IPS-11a (cell line): ENCODE measurements around the gene CSMD2.

ENCODE experiments used
- H3K4me3 ChIP-seq: one replicate; pipeline ENCODE4 v1.5.1; 2013; ENCODE audit warnings: low read depth, low read length, control low read depth

CSMD2 gene

GRCh38 chr1:33971018-33971710 lies 193.9 kb downstream of the CSMD2 start:
- H3K4me3 ChIP-seq: no peak overlapping the region

GRCh38 chr1:33970148-33970825 lies 194.7 kb downstream of the CSMD2 start:
- H3K4me3 ChIP-seq: no peak overlapping the region

GRCh38 chr1:33966346-33967141 lies 198.5 kb downstream of the CSMD2 start:
- H3K4me3 ChIP-seq: no peak overlapping the region

GRCh38 chr1:33965086-33965485 lies 199.9 kb downstream of the CSMD2 start:
- H3K4me3 ChIP-seq: no peak overlapping the region

- no peak overlapping the region for H3K4me3 ChIP-seq
These were observed 203.0 kb downstream of the CSMD2 start for GRCh38 chr1:33962061-33962460.

- no peak overlapping the region for H3K4me3 ChIP-seq
These were observed 204.7 kb downstream of the CSMD2 start for GRCh38 chr1:33960188-33960895.

GRCh38 chr1:33957854-33958253 lies 207.2 kb downstream of the CSMD2 start:
- no peak overlapping the region for H3K4me3 ChIP-seq

GRCh38 chr1:33955096-33955495 lies 209.9 kb downstream of the CSMD2 start:
- H3K4me3 ChIP-seq: no peak overlapping the region

GRCh38 chr1:33949570-33949969 lies 215.5 kb downstream of the CSMD2 start:
- no peak overlapping the region for H3K4me3 ChIP-seq

GRCh38 chr1:33948291-33948690 lies 216.7 kb downstream of the CSMD2 start:
- no peak overlapping the region for H3K4me3 ChIP-seq

GRCh38 chr1:33946836-33947235 lies 218.2 kb downstream of the CSMD2 start:
- H3K4me3 ChIP-seq: no peak overlapping the region

- H3K4me3 ChIP-seq: no peak overlapping the region
These were observed 220.2 kb downstream of the CSMD2 start for GRCh38 chr1:33944846-33945245.

- H3K4me3 ChIP-seq: no peak overlapping the region
These were observed 221.1 kb downstream of the CSMD2 start for GRCh38 chr1:33943978-33944377.

GRCh38 chr1:33932871-33933270 lies 232.2 kb downstream of the CSMD2 start:
- no peak overlapping the region for H3K4me3 ChIP-seq

- no peak overlapping the region for H3K4me3 ChIP-seq
These were observed 233.9 kb downstream of the CSMD2 start for GRCh38 chr1:33931111-33931475.

GRCh38 chr1:33930346-33931110 lies 234.5 kb downstream of the CSMD2 start:
- H3K4me3 ChIP-seq: no peak overlapping the region

- no peak overlapping the region for H3K4me3 ChIP-seq
These were observed 236.8 kb downstream of the CSMD2 start for GRCh38 chr1:33928251-33928650.

- H3K4me3 ChIP-seq: no peak overlapping the region
These were observed 237.3 kb downstream of the CSMD2 start for GRCh38 chr1:33927721-33928120.

- no peak overlapping the region for H3K4me3 ChIP-seq
These were observed 239.4 kb downstream of the CSMD2 start for GRCh38 chr1:33925586-33925985.

GRCh38 chr1:33921281-33921680 lies 243.7 kb downstream of the CSMD2 start:
- H3K4me3 ChIP-seq: no peak overlapping the region

- H3K4me3 ChIP-seq: no peak overlapping the region
These were observed 246.7 kb downstream of the CSMD2 start for GRCh38 chr1:33918368-33918767.
